ENCODE results near the gene UCHL1. TPM values are rescaled to one million over a fixed set of nuclear protein-coding genes. Genes with fewer than 3 reads are reported as not detected.
"Not testable (repeated sequence)": the region's sequence is repeated elsewhere in the genome, so short reads cannot be mapped to it uniquely, and the experiment has no call there.

The UCHL1 gene
- total RNA-seq, 1 donor from 2014 or later = 12.5 TPM

- H3K36me3 ChIP-seq (ENCODE audit: control insufficient read depth in 3 of 3, insufficient read depth in 3 of 3, low read length in 3 of 3) = no peaks in the 10 kb centered on the region
- H3K9ac ChIP-seq (ENCODE audit: low read depth in 1 of 3, low read length in 3 of 3) = no peak overlapping the region
- no peak overlapping the region for H3K4me3 ChIP-seq (ENCODE audit: low read length in 3 of 3)
- H3K4me1 ChIP-seq (ENCODE audit: control insufficient read depth in 3 of 3, insufficient read depth in 3 of 3, low read length in 3 of 3) = peaks cover 2 to 6% (median 6%) of the 10 kb centered on the region in 3 donors
- H3K9me3 ChIP-seq (ENCODE audit: control insufficient read depth in 3 of 3, low read length in 3 of 3) = no peaks in the 10 kb centered on the region
- no peak overlapping the region for H3K27ac ChIP-seq (ENCODE audit: low read depth, low read length)
- peaks cover 0 to 6% (median 5%) of the 10 kb centered on the region in 3 donors for H3K27me3 ChIP-seq (ENCODE audit: control insufficient read depth in 3 of 3, insufficient read depth in 3 of 3, low read length in 3 of 3)
These were observed 5.5 kb downstream of the UCHL1 start for GRCh38 chr4:41262198-41262597.

GRCh38 chr4:41264212-41264611 lies 7.5 kb downstream of the UCHL1 start:
- Histone ChIP-seq H3K4me1 (ENCODE audit: control insufficient read depth in 3 of 3, insufficient read depth in 3 of 3, low read length in 3 of 3) (no peaks in the 10 kb centered on the region), H3K27ac (ENCODE audit: low read depth, low read length) (no peak overlapping the region), H3K4me3 (ENCODE audit: low read length in 3 of 3) (no peak overlapping the region), H3K36me3 (ENCODE audit: control insufficient read depth in 3 of 3, insufficient read depth in 3 of 3, low read length in 3 of 3) (no peaks in the 10 kb centered on the region), H3K27me3 (ENCODE audit: control insufficient read depth in 3 of 3, insufficient read depth in 3 of 3, low read length in 3 of 3) (no peaks in the 10 kb centered on the region), H3K9ac (ENCODE audit: low read depth in 1 of 3, low read length in 3 of 3) (no peak overlapping the region), H3K9me3 (ENCODE audit: control insufficient read depth in 3 of 3, low read length in 3 of 3) (no peaks in the 10 kb centered on the region)

- Histone ChIP-seq H3K9me3 (ENCODE audit: control insufficient read depth in 3 of 3, low read length in 3 of 3) (no peaks in the 10 kb centered on the region), H3K27ac (ENCODE audit: low read depth, low read length) (no peak overlapping the region), H3K4me1 (ENCODE audit: control insufficient read depth in 3 of 3, insufficient read depth in 3 of 3, low read length in 3 of 3) (no peaks in the 10 kb centered on the region), H3K27me3 (ENCODE audit: control insufficient read depth in 3 of 3, insufficient read depth in 3 of 3, low read length in 3 of 3) (no peaks in the 10 kb centered on the region), H3K36me3 (ENCODE audit: control insufficient read depth in 3 of 3, insufficient read depth in 3 of 3, low read length in 3 of 3) (no peaks in the 10 kb centered on the region), H3K4me3 (ENCODE audit: low read length in 3 of 3) (no peak overlapping the region), H3K9ac (ENCODE audit: low read depth in 1 of 3, low read length in 3 of 3) (no peak overlapping the region)
These were observed 11.3 kb downstream of the UCHL1 start for GRCh38 chr4:41267997-41268396.

- no peaks in the 10 kb centered on the region for H3K36me3 ChIP-seq (ENCODE audit: control insufficient read depth in 3 of 3, insufficient read depth in 3 of 3, low read length in 3 of 3)
- H3K9me3 ChIP-seq (ENCODE audit: control insufficient read depth in 3 of 3, low read length in 3 of 3) = no peaks in the 10 kb centered on the region
- no peaks in the 10 kb centered on the region for H3K4me1 ChIP-seq (ENCODE audit: control insufficient read depth in 3 of 3, insufficient read depth in 3 of 3, low read length in 3 of 3)
- no peak overlapping the region for H3K27ac ChIP-seq (ENCODE audit: low read depth, low read length)
- no peak overlapping the region for H3K4me3 ChIP-seq (ENCODE audit: low read length in 3 of 3)
- H3K9ac ChIP-seq (ENCODE audit: low read depth in 1 of 3, low read length in 3 of 3) = no peak overlapping the region
- no peaks in the 10 kb centered on the region for H3K27me3 ChIP-seq (ENCODE audit: control insufficient read depth in 3 of 3, insufficient read depth in 3 of 3, low read length in 3 of 3)
These were observed 12.2 kb downstream of the UCHL1 start for GRCh38 chr4:41268721-41269517.

GRCh38 chr4:41269682-41270081 lies 13.0 kb downstream of the UCHL1 start:
- no peaks in the 10 kb centered on the region for H3K9me3 ChIP-seq (ENCODE audit: control insufficient read depth in 3 of 3, low read length in 3 of 3)
- H3K9ac ChIP-seq (ENCODE audit: low read depth in 1 of 3, low read length in 3 of 3) = no peak overlapping the region
- no peaks in the 10 kb centered on the region for H3K27me3 ChIP-seq (ENCODE audit: control insufficient read depth in 3 of 3, insufficient read depth in 3 of 3, low read length in 3 of 3)
- H3K4me1 ChIP-seq (ENCODE audit: control insufficient read depth in 3 of 3, insufficient read depth in 3 of 3, low read length in 3 of 3) = no peaks in the 10 kb centered on the region
- H3K27ac ChIP-seq (ENCODE audit: low read depth, low read length) = no peak overlapping the region
- H3K4me3 ChIP-seq (ENCODE audit: low read length in 3 of 3) = no peak overlapping the region
- H3K36me3 ChIP-seq (ENCODE audit: control insufficient read depth in 3 of 3, insufficient read depth in 3 of 3, low read length in 3 of 3) = no peaks in the 10 kb centered on the region

GRCh38 chr4:41275931-41276330 lies 19.2 kb downstream of the UCHL1 start:
- not testable (repeated sequence) for H3K27me3 ChIP-seq (ENCODE audit: control insufficient read depth in 3 of 3, insufficient read depth in 3 of 3, low read length in 3 of 3); H3K4me1 ChIP-seq (ENCODE audit: control insufficient read depth in 3 of 3, insufficient read depth in 3 of 3, low read length in 3 of 3); H3K9ac ChIP-seq (ENCODE audit: low read depth in 1 of 3, low read length in 3 of 3); H3K9me3 ChIP-seq (ENCODE audit: control insufficient read depth in 3 of 3, low read length in 3 of 3); H3K27ac ChIP-seq (ENCODE audit: low read depth, low read length); H3K4me3 ChIP-seq (ENCODE audit: low read length in 3 of 3); H3K36me3 ChIP-seq (ENCODE audit: control insufficient read depth in 3 of 3, insufficient read depth in 3 of 3, low read length in 3 of 3)

- Histone ChIP-seq H3K4me3 (ENCODE audit: low read length in 3 of 3) (no peak overlapping the region), H3K9me3 (ENCODE audit: control insufficient read depth in 3 of 3, low read length in 3 of 3) (no peaks in the 10 kb centered on the region), H3K27me3 (ENCODE audit: control insufficient read depth in 3 of 3, insufficient read depth in 3 of 3, low read length in 3 of 3) (no peaks in the 10 kb centered on the region), H3K4me1 (ENCODE audit: control insufficient read depth in 3 of 3, insufficient read depth in 3 of 3, low read length in 3 of 3) (no peaks in the 10 kb centered on the region), H3K27ac (ENCODE audit: low read depth, low read length) (no peak overlapping the region), H3K36me3 (ENCODE audit: control insufficient read depth in 3 of 3, insufficient read depth in 3 of 3, low read length in 3 of 3) (no peaks in the 10 kb centered on the region), H3K9ac (ENCODE audit: low read depth in 1 of 3, low read length in 3 of 3) (no peak overlapping the region)
These were observed 23.3 kb downstream of the UCHL1 start for GRCh38 chr4:41280010-41280409.

GRCh38 chr4:41281038-41281634 lies 24.4 kb downstream of the UCHL1 start:
- Histone ChIP-seq H3K27ac (ENCODE audit: low read depth, low read length) (no peak overlapping the region), H3K27me3 (ENCODE audit: control insufficient read depth in 3 of 3, insufficient read depth in 3 of 3, low read length in 3 of 3) (no peaks in the 10 kb centered on the region), H3K36me3 (ENCODE audit: control insufficient read depth in 3 of 3, insufficient read depth in 3 of 3, low read length in 3 of 3) (no peaks in the 10 kb centered on the region), H3K4me1 (ENCODE audit: control insufficient read depth in 3 of 3, insufficient read depth in 3 of 3, low read length in 3 of 3) (no peaks in the 10 kb centered on the region), H3K4me3 (ENCODE audit: low read length in 3 of 3) (no peak overlapping the region), H3K9me3 (ENCODE audit: control insufficient read depth in 3 of 3, low read length in 3 of 3) (no peaks in the 10 kb centered on the region), H3K9ac (ENCODE audit: low read depth in 1 of 3, low read length in 3 of 3) (no peak overlapping the region)

- Histone ChIP-seq H3K36me3 (ENCODE audit: control insufficient read depth in 3 of 3, insufficient read depth in 3 of 3, low read length in 3 of 3) (no peaks in the 10 kb centered on the region), H3K9me3 (ENCODE audit: control insufficient read depth in 3 of 3, low read length in 3 of 3) (no peaks in the 10 kb centered on the region)
These were observed 25.6 kb downstream of the UCHL1 start for GRCh38 chr4:41282366-41282765.

GRCh38 chr4:41285202-41285863 lies 28.6 kb downstream of the UCHL1 start:
- no peaks in the 10 kb centered on the region for H3K36me3 ChIP-seq (ENCODE audit: control insufficient read depth in 3 of 3, insufficient read depth in 3 of 3, low read length in 3 of 3)
- H3K4me1 ChIP-seq (ENCODE audit: control insufficient read depth in 3 of 3, insufficient read depth in 3 of 3, low read length in 3 of 3) = no peaks in the 10 kb centered on the region
- no peak overlapping the region for H3K9ac ChIP-seq (ENCODE audit: low read depth in 1 of 3, low read length in 3 of 3)
- no peaks in the 10 kb centered on the region for H3K9me3 ChIP-seq (ENCODE audit: control insufficient read depth in 3 of 3, low read length in 3 of 3)
- no peak overlapping the region for H3K4me3 ChIP-seq (ENCODE audit: low read length in 3 of 3)
- no peak overlapping the region for H3K27ac ChIP-seq (ENCODE audit: low read depth, low read length)
- H3K27me3 ChIP-seq (ENCODE audit: control insufficient read depth in 3 of 3, insufficient read depth in 3 of 3, low read length in 3 of 3) = no peaks in the 10 kb centered on the region

More at GRCh38 chr4:41282366-41282765, 25.6 kb downstream of the UCHL1 start:
- H3K4me3 ChIP-seq (ENCODE audit: low read length in 3 of 3) = no peak overlapping the region
- no peaks in the 10 kb centered on the region for H3K27me3 ChIP-seq (ENCODE audit: control insufficient read depth in 3 of 3, insufficient read depth in 3 of 3, low read length in 3 of 3)
- no peaks in the 10 kb centered on the region for H3K4me1 ChIP-seq (ENCODE audit: control insufficient read depth in 3 of 3, insufficient read depth in 3 of 3, low read length in 3 of 3)
- no peak overlapping the region for H3K9ac ChIP-seq (ENCODE audit: low read depth in 1 of 3, low read length in 3 of 3)
- no peak overlapping the region for H3K27ac ChIP-seq (ENCODE audit: low read depth, low read length)

Data from skeletal muscle tissue (tissue), 4 donors.